ENCODE measurements around the gene SLC15A3. TPM values are rescaled to one million over a fixed set of nuclear protein-coding genes. Genes with fewer than 3 reads are reported as not detected.

Gene SLC15A3
- total RNA-seq, 1 experiment from 2014 or later: 8.7 TPM

DNA sequence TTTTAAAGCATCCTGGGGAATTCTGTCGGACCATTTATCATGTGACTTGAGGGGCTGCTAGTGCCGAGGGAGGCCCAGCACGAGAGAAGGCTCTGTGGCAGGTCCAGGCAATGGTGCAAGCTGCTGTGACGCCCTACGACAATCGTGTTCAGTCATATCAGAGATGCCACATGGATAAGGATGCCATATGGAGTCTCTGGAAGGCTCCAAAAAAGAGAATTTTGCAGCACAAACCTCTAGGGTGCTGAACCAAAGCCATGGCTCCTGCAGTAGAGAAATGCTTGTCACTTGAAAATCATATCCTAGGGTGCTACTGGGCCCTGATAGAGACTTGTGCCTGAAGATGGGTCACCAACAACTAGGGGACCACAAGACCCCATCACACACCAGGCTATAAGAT is 12.8 kb upstream of the SLC15A3 start:
- ATAC-seq: no peak
- no peak for DNase-seq (ENCODE audit: low read depth, low spot score)
- peaks cover 10% of the 10 kb centered on the region; the same call in 1 of the 2 replicates for H3K27me3 ChIP-seq (ENCODE audit: control insufficient read depth, insufficient read depth, low read length)
- H3K9me3 ChIP-seq (ENCODE audit: control insufficient read depth, insufficient read depth, low read depth, low read length): no peaks in the 10 kb centered on the region
- H3K27ac ChIP-seq (ENCODE audit: low read length): no peak overlapping the region
- no TSS peak for BruUV-seq (replicated peaks)
- H3K4me3 ChIP-seq (ENCODE audit: low read depth in 2 of 2, low read length in 2 of 2): no peak overlapping the region
- TF ChIP-seq, protein P1, sequence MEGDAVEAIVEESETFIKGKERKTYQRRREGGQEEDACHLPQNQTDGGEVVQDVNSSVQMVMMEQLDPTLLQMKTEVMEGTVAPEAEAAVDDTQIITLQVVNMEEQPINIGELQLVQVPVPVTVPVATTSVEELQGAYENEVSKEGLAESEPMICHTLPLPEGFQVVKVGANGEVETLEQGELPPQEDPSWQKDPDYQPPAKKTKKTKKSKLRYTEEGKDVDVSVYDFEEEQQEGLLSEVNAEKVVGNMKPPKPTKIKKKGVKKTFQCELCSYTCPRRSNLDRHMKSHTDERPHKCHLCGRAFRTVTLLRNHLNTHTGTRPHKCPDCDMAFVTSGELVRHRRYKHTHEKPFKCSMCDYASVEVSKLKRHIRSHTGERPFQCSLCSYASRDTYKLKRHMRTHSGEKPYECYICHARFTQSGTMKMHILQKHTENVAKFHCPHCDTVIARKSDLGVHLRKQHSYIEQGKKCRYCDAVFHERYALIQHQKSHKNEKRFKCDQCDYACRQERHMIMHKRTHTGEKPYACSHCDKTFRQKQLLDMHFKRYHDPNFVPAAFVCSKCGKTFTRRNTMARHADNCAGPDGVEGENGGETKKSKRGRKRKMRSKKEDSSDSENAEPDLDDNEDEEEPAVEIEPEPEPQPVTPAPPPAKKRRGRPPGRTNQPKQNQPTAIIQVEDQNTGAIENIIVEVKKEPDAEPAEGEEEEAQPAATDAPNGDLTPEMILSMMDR (IDR thresholded peaks at IDR 0.05): no peak
- TF ChIP-seq, protein P2, sequence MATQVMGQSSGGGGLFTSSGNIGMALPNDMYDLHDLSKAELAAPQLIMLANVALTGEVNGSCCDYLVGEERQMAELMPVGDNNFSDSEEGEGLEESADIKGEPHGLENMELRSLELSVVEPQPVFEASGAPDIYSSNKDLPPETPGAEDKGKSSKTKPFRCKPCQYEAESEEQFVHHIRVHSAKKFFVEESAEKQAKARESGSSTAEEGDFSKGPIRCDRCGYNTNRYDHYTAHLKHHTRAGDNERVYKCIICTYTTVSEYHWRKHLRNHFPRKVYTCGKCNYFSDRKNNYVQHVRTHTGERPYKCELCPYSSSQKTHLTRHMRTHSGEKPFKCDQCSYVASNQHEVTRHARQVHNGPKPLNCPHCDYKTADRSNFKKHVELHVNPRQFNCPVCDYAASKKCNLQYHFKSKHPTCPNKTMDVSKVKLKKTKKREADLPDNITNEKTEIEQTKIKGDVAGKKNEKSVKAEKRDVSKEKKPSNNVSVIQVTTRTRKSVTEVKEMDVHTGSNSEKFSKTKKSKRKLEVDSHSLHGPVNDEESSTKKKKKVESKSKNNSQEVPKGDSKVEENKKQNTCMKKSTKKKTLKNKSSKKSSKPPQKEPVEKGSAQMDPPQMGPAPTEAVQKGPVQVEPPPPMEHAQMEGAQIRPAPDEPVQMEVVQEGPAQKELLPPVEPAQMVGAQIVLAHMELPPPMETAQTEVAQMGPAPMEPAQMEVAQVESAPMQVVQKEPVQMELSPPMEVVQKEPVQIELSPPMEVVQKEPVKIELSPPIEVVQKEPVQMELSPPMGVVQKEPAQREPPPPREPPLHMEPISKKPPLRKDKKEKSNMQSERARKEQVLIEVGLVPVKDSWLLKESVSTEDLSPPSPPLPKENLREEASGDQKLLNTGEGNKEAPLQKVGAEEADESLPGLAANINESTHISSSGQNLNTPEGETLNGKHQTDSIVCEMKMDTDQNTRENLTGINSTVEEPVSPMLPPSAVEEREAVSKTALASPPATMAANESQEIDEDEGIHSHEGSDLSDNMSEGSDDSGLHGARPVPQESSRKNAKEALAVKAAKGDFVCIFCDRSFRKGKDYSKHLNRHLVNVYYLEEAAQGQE (IDR thresholded peaks at IDR 0.05; ENCODE audit: insufficient read depth in 1 of 2, low read depth in 2 of 2, low read length in 1 of 2): no peak
- no peak for TF ChIP-seq SIN3A (IDR thresholded peaks at IDR 0.05; ENCODE audit: borderline replicate concordance, insufficient read depth, low read depth, low read length)
- TF ChIP-seq TCF7L2 (IDR thresholded peaks at IDR 0.05; ENCODE audit: low read depth, low read length): no peak
- TF ChIP-seq POLR2AphosphoS5 (IDR thresholded peaks at IDR 0.05; ENCODE audit: low read depth, low read length): no peak
- intact Hi-C loops (cut with micrococcal nuclease; ENCODE audit: unreplicated experiment) (no loop called here), in situ Hi-C loops (cut with HindIII; ENCODE audit: low pct_unique_long_range_greater_than_20kb, low sequenced_read_pairs) (no loop called here)
- POLR2A ChIA-PET: no interaction called here
- CTCF ChIA-PET: no interaction called here
- H3K36me3 ChIP-seq (ENCODE audit: control insufficient read depth, insufficient read depth, low read length): no peaks in the 10 kb centered on the region
- H3K4me1 ChIP-seq (ENCODE audit: control insufficient read depth, insufficient read depth, low read length): no peaks in the 10 kb centered on the region

DNA sequence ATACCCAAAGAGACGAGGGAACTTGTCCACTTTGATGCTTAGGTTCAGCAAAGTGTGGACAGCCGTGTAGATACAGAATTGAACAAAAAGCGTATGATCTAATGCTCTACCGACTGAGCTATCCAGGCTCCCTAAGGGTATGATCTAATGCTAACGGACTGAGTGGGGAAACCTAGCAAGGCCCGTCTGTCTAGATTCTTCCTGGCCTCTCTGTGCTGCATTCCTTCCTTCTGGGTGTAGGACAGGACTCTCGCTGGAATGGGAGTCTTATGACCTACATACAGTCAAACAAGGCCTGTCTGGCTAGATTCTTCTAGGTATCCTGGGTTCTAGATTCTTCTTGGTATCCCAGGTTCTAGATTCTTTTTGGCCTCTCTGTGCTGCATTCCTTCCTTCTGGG is 8.4 kb upstream of the SLC15A3 start:
- no peaks in the 10 kb centered on the region for H3K9me3 ChIP-seq (ENCODE audit: control insufficient read depth, insufficient read depth, low read depth, low read length)
- ChIA-PET CTCF (no interaction called here), POLR2A (no interaction called here)
- H3K27me3 ChIP-seq (ENCODE audit: control insufficient read depth, insufficient read depth, low read length): peaks cover 10% of the 10 kb centered on the region; the same call in 1 of the 2 replicates
- no peak overlapping the region for H3K27ac ChIP-seq (ENCODE audit: low read length)
- H3K4me1 ChIP-seq (ENCODE audit: control insufficient read depth, insufficient read depth, low read length): no peaks in the 10 kb centered on the region
- in situ Hi-C loops (cut with HindIII; ENCODE audit: low pct_unique_long_range_greater_than_20kb, low sequenced_read_pairs): no loop called here
- no peak overlapping the region for H3K4me3 ChIP-seq (ENCODE audit: low read depth in 2 of 2, low read length in 2 of 2)
- intact Hi-C loops (cut with micrococcal nuclease; ENCODE audit: unreplicated experiment): no loop called here
- H3K36me3 ChIP-seq (ENCODE audit: control insufficient read depth, insufficient read depth, low read length): no peaks in the 10 kb centered on the region
- ATAC-seq: no peak
- no peak for DNase-seq (ENCODE audit: low read depth, low spot score)
- no TSS peak for BruUV-seq (replicated peaks)
- TF ChIP-seq TCF7L2 (IDR thresholded peaks at IDR 0.05; ENCODE audit: low read depth, low read length) (no peak), SIN3A (IDR thresholded peaks at IDR 0.05; ENCODE audit: borderline replicate concordance, insufficient read depth, low read depth, low read length) (no peak), POLR2AphosphoS5 (IDR thresholded peaks at IDR 0.05; ENCODE audit: low read depth, low read length) (no peak)
- TF ChIP-seq, protein P2 (IDR thresholded peaks at IDR 0.05; ENCODE audit: insufficient read depth in 1 of 2, low read depth in 2 of 2, low read length in 1 of 2): no peak
- TF ChIP-seq, protein P1 (IDR thresholded peaks at IDR 0.05): no peak

Measured in Panc1 (cell line).